ENCODE measurements around the gene BNC2.

- TF ChIP-seq CTCF (IDR thresholded peaks at IDR 0.05; ENCODE audit: poor library complexity) (no peak), EZH2phosphoT487 (IDR thresholded peaks at IDR 0.05; ENCODE audit: low read depth, severe bottlenecking, unreplicated experiment) (no peak), EZH2 (IDR thresholded peaks at IDR 0.05; ENCODE audit: borderline replicate concordance) (no peak)
These were observed 309.3 kb downstream of the BNC2 start for GRCh38 chr9:16561121-16561520.
